Measurements from ENCODE around the gene GNAT3.

The GNAT3 gene

DNA sequence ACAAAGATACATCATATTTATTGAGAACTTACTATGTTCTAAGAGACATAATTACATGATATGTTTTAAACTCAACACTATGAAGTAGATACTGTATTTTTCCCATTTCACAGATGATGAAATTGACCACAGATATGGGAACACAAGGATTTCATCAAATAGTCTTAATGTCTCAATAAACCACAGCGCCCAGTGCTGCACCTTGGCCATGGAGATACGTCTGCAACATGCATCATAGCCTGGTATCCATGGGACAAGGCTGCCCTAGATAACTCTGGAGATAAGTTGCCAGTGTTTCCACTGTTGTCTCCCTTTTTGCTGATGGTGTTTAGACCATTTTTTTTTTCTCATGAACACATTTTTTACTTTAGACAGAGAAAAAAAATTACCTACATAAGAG, 97.5 kb downstream of the GNAT3 start:
- no peak for DNase-seq

DNA sequence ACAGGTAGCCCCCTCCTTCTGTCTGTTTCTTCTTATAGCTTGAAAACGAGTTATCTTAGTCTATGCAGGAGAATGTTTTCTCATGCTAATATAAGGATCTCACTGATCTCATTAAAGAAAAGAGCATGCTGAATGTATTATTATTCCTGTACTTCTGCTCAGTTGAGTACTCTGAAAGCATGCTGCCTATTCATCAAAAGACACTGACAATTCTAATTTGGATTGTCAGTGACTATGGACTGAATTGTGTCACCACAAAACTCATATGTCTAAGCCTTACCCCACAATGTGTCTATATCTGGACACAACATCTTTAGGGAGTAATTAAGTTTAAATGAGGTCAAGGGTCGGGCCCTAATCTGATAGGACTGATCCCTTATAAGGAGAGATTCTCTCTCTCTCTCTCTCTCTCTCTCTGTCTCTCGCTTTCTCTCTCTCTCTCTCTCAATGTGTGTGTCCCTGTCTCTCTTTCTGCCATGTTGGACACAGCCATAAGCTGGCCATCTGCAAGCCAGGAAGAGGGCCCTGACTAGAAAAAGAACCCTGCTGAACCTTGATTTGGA, 98.4 kb downstream of the GNAT3 start:
- no peak for DNase-seq

DNA sequence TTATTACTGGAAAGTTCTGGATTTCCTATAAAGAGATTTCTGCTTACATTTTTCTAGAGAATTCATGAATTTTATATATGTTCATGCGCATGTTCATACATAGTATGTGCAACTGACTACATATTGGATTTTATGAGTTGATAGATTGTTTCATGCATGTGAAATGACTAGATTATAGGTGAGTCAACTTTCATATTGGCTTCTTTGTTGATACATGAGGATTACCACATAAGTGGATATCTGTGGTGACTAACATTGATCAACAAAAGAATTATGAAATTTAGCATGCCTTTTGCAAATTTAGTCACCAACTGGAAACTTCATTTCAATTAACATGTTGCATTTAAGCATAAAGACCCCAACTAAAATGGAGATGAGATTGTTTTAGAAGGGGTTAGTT, 99.0 kb downstream of the GNAT3 start:
- no peak for DNase-seq

DNA sequence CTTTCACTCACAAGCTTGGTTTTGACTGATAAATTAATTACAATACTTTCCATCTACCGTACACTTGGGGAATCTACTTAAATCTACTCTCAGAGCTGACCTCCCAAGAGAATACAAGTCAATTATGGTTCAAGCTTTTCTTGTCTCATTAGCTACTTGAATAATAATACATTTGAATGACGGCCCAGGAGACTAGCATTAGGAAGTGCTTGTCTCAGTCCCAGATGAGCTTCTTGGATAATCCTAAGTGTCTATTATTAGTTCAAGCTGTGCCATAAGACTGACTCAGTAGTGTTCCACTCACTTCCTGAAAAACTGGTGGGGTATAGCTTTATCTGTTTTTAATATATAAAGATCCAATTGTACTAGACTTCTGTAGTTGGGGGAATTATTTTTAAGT, 100.2 kb downstream of the GNAT3 start:
- DNase-seq: no peak

DNA sequence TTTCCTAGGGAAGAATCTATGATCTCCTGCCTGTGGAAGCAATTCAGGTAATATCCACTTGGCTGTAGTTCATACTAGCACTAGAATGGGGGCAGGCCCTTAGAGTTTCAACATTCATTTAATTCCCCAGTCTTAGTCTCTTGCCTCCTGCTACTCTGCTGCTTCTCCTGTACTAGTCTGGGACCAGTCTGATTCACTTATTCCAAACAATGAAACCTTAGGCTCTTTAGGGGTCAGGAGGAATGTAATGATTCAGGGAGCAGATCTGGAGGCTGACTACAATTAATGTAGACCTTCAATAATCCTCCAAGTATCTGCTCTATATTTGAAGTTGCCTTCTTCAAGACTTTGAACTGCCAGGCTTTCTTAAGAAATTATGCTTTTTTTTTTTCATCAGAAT, 101.8 kb downstream of the GNAT3 start:
- no peak for DNase-seq

Measured in activated T-cell treated with anti-CD3 and anti-CD28 coated beads for 4 hours (primary cell).